Activated T-cell treated with anti-CD3 and anti-CD28 coated beads, Interleukin-2, amount 50 U/mL, for 4 hours (primary cell): Measurements from ENCODE around the gene SNED1. TPM values are rescaled to one million over a fixed set of nuclear protein-coding genes. Genes with fewer than 3 reads are reported as not detected.

Experiments used
- ATAC-seq, 2 donors: fragments of 200-7000 bp; cut with Tn5 transposase; one replicate each; pipeline ENCODE4 v1.10.0; 2021
- DNase-seq: peaks from one replicate; pipeline ENCODE4 v3.0.0-alpha.2; 2020
- H3K27me3 Mint-ChIP-seq: one replicate; pipeline ENCODE4 v1.8.0; 2021; ENCODE audit warnings: low read depth, mixed read lengths
- H3K36me3 Mint-ChIP-seq: one replicate; pipeline ENCODE4 v1.8.0; 2022; ENCODE audit warnings: mixed read lengths; ENCODE audit not compliant: insufficient read depth
- H3K4me1 Mint-ChIP-seq: one replicate; pipeline ENCODE4 v1.8.0; 2021; ENCODE audit warnings: low read depth, mixed read lengths
- H3K4me3 Mint-ChIP-seq: one replicate; pipeline ENCODE4 v1.8.0; 2021; ENCODE audit warnings: mild to moderate bottlenecking, moderate library complexity, mixed read lengths
- H3K9me3 Mint-ChIP-seq: one replicate; pipeline ENCODE4 v1.8.0; 2021; ENCODE audit warnings: mixed read lengths
- total RNA-seq, 3 donors: library from RNA; stranded (reverse); gene quantifications; one replicate each; pipeline ENCODE4 v1.2.1, GENCODE V29; 2021

The SNED1 gene
- total RNA-seq, 3 donors from 2014 or later = 0.53 to 2.1 (median 1.3) TPM

GRCh38 chr2:240999873-241000541 lies 1.6 kb downstream of the SNED1 start:
- Mint-ChIP-seq H3K4me1 (peaks cover 12% of the 10 kb centered on the region), H3K36me3 (peaks cover 6% of the 10 kb centered on the region), H3K4me3 (peak overlapping the region; percentile 53), H3K9me3 (peaks cover 11% of the 10 kb centered on the region), H3K27me3 (peaks cover 29% of the 10 kb centered on the region)
- DNase-seq = no peak
- ATAC-seq = no peak

GRCh38 chr2:241000831-241001321 lies 2.5 kb downstream of the SNED1 start:
- Mint-ChIP-seq H3K27me3 (peaks cover 24% of the 10 kb centered on the region), H3K4me1 (peaks cover 14% of the 10 kb centered on the region), H3K4me3 (no peak overlapping the region), H3K36me3 (peaks cover 9% of the 10 kb centered on the region), H3K9me3 (peaks cover 16% of the 10 kb centered on the region)
- DNase-seq (no peak), ATAC-seq (no peak)

- Mint-ChIP-seq H3K9me3 (peaks cover 21% of the 10 kb centered on the region), H3K27me3 (peaks cover 24% of the 10 kb centered on the region), H3K4me1 (peaks cover 14% of the 10 kb centered on the region), H3K4me3 (no peak overlapping the region), H3K36me3 (peaks cover 9% of the 10 kb centered on the region)
- ATAC-seq (no peak), DNase-seq (no peak)
These were observed 3.2 kb downstream of the SNED1 start for GRCh38 chr2:241001413-241002274.

- Mint-ChIP-seq H3K4me3 (no peak overlapping the region), H3K4me1 (peaks cover 9% of the 10 kb centered on the region), H3K9me3 (peaks cover 21% of the 10 kb centered on the region), H3K36me3 (peaks cover 9% of the 10 kb centered on the region), H3K27me3 (peaks cover 16% of the 10 kb centered on the region)
- DNase-seq (no peak), ATAC-seq (no peak)
These were observed 4.0 kb downstream of the SNED1 start for GRCh38 chr2:241002275-241003046.

- H3K9me3 Mint-ChIP-seq = peaks cover 21% of the 10 kb centered on the region
- H3K27me3 Mint-ChIP-seq = peaks cover 14% of the 10 kb centered on the region
- H3K36me3 Mint-ChIP-seq = peaks cover 9% of the 10 kb centered on the region
- DNase-seq = no peak
- H3K4me3 Mint-ChIP-seq = no peak overlapping the region
- no peak for ATAC-seq
- H3K4me1 Mint-ChIP-seq = peaks cover 8% of the 10 kb centered on the region
These were observed 4.6 kb downstream of the SNED1 start for GRCh38 chr2:241003047-241003360.

GRCh38 chr2:241003369-241003768 lies 5.0 kb downstream of the SNED1 start:
- DNase-seq (no peak), ATAC-seq (no peak)
- Mint-ChIP-seq H3K4me3 (no peak overlapping the region), H3K27me3 (peaks cover 14% of the 10 kb centered on the region), H3K9me3 (peaks cover 21% of the 10 kb centered on the region), H3K4me1 (peaks cover 8% of the 10 kb centered on the region), H3K36me3 (peaks cover 9% of the 10 kb centered on the region)

GRCh38 chr2:241003830-241004564 lies 5.6 kb downstream of the SNED1 start:
- H3K4me3 Mint-ChIP-seq = no peak overlapping the region
- peaks cover 17% of the 10 kb centered on the region for H3K27me3 Mint-ChIP-seq
- peaks cover 11% of the 10 kb centered on the region for H3K4me1 Mint-ChIP-seq
- DNase-seq = no peak
- H3K36me3 Mint-ChIP-seq = peaks cover 9% of the 10 kb centered on the region
- no peak for ATAC-seq
- peaks cover 21% of the 10 kb centered on the region for H3K9me3 Mint-ChIP-seq

GRCh38 chr2:241005569-241005968 lies 7.2 kb downstream of the SNED1 start:
- Mint-ChIP-seq H3K9me3 (peaks cover 21% of the 10 kb centered on the region), H3K36me3 (peaks cover 9% of the 10 kb centered on the region)

GRCh38 chr2:241006412-241006811 lies 8.0 kb downstream of the SNED1 start:
- Mint-ChIP-seq H3K4me1 (peaks cover 19% of the 10 kb centered on the region), H3K27me3 (peaks cover 7% of the 10 kb centered on the region), H3K4me3 (no peak overlapping the region), H3K36me3 (peaks cover 9% of the 10 kb centered on the region), H3K9me3 (peaks cover 21% of the 10 kb centered on the region)
- DNase-seq (no peak), ATAC-seq (peak; percentile 29 to 39)

More at GRCh38 chr2:241005569-241005968, 7.2 kb downstream of the SNED1 start:
- H3K27me3 Mint-ChIP-seq = peaks cover 9% of the 10 kb centered on the region
- ATAC-seq (no peak), DNase-seq (no peak)
- H3K4me1 Mint-ChIP-seq = peaks cover 19% of the 10 kb centered on the region
- no peak overlapping the region for H3K4me3 Mint-ChIP-seq

- Mint-ChIP-seq H3K36me3 (peaks cover 9% of the 10 kb centered on the region), H3K4me1 (peaks cover 19% of the 10 kb centered on the region), H3K4me3 (no peak overlapping the region), H3K9me3 (peaks cover 21% of the 10 kb centered on the region), H3K27me3 (peaks cover 7% of the 10 kb centered on the region)
- DNase-seq (no peak), ATAC-seq (no peak)
These were observed 8.7 kb downstream of the SNED1 start for GRCh38 chr2:241007111-241007510.

- DNase-seq (no peak), ATAC-seq (no peak)
- Mint-ChIP-seq H3K4me1 (peaks cover 22% of the 10 kb centered on the region), H3K9me3 (peaks cover 21% of the 10 kb centered on the region), H3K4me3 (no peak overlapping the region), H3K27me3 (peaks cover 10% of the 10 kb centered on the region), H3K36me3 (peaks cover 9% of the 10 kb centered on the region)
These were observed 9.7 kb downstream of the SNED1 start for GRCh38 chr2:241007880-241008710.

- H3K27me3 Mint-ChIP-seq = peaks cover 10% of the 10 kb centered on the region
- no peak for DNase-seq
- peaks cover 22% of the 10 kb centered on the region for H3K4me1 Mint-ChIP-seq
- H3K36me3 Mint-ChIP-seq = peaks cover 5% of the 10 kb centered on the region
- no peak for ATAC-seq
- peaks cover 15% of the 10 kb centered on the region for H3K9me3 Mint-ChIP-seq
- peak overlapping the region; percentile 40 for H3K4me3 Mint-ChIP-seq
These were observed 10.3 kb downstream of the SNED1 start for GRCh38 chr2:241008711-241009121.

GRCh38 chr2:241009191-241009590 lies 10.8 kb downstream of the SNED1 start:
- DNase-seq = no peak
- H3K27me3 Mint-ChIP-seq = peaks cover 10% of the 10 kb centered on the region
- H3K4me3 Mint-ChIP-seq = peak overlapping the region; percentile 40
- H3K36me3 Mint-ChIP-seq = peaks cover 3% of the 10 kb centered on the region
- no peak for ATAC-seq
- peaks cover 10% of the 10 kb centered on the region for H3K9me3 Mint-ChIP-seq
- peaks cover 22% of the 10 kb centered on the region for H3K4me1 Mint-ChIP-seq
